ENCODE results near the gene PLXNC1. TPM values are rescaled to one million over a fixed set of nuclear protein-coding genes. Genes with fewer than 3 reads are reported as not detected.

PLXNC1 gene
- polyA plus RNA-seq, 1 of the 3 experiments (the other 2 are of a cell fraction), result 0.23 TPM

DNA sequence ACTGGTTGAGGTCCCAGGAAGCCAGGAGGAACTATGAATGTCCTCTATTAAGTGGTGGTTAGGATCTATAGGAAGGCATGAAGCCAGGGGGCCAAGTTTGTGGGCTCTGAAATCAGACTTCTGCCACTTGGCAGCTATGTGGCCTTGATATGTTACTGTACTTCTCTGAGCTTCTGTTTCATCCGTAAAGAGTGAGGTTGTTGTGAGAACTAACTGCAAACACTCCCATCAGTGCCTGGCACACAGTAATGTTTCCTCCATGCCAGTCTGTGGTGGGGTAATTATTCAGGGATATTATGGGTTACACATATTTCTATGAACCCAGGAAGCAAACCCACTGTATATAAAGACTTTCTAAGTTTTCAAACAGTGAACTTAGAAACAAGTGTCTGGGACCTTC lies 57.4 kb downstream of the PLXNC1 start (continued):
- TF ChIP-seq RFX5 (IDR thresholded peaks at IDR 0.05; ENCODE audit: low read length) (no peak), GABPA (IDR thresholded peaks at IDR 0.05; ENCODE audit: low read depth) (no peak), TCF12 (IDR thresholded peaks at IDR 0.05) (no peak), CHD2 (IDR thresholded peaks at IDR 0.05; ENCODE audit: low read length, partially characterized antibody) (no peak)

DNA sequence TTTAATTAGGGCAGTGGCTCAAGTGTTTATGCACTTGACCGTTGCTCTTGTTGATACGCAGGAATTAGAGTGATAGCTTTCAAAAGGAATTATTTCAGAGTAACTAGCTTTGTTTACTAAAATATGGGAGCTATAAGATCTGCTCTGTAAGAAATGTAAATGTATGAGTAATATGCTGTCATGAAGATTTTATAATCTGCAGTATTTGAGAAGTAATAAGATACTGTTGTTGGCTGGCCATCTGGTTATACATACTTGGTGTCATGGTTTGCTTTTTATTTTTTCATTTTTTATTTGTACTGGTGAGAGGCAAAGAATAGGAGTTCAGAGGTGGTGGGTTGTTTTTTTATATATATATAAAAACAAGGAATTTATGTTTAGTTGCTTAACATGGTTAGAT lies 58.5 kb downstream of the PLXNC1 start:
- H2AFZ ChIP-seq (ENCODE audit: low read depth), result no peak overlapping the region
- H3K79me2 ChIP-seq (ENCODE audit: insufficient read depth), result no peaks in the 10 kb centered on the region
- no peaks in the 10 kb centered on the region for H3K27me3 ChIP-seq (ENCODE audit: insufficient read depth)
- 73% methylated on average over 2 of the region's 2 CpGs for WGBS (ENCODE audit: low lambda C conversion rate)
- no peaks in the 10 kb centered on the region for H3K36me3 ChIP-seq (replicated peaks in 1 of 2; ENCODE audit: control insufficient read depth in 1 of 2, insufficient read depth in 2 of 2, low read length in 1 of 2)
- CTCF ChIA-PET, result no interaction called here
- TF ChIP-seq YY1 (IDR thresholded peaks at IDR 0.05; ENCODE audit: low read depth) (no peak), TCF12 (IDR thresholded peaks at IDR 0.05) (no peak), MXI1 (IDR thresholded peaks at IDR 0.05; ENCODE audit: low read depth, low read length) (no peak), ELF1 (IDR thresholded peaks at IDR 0.05) (no peak), FOXJ3 (CRISPR knock-in tag; IDR thresholded peaks at IDR 0.05) (no peak), GATA2 (CRISPR knock-in tag; IDR thresholded peaks at IDR 0.05) (no peak), POLR2AphosphoS5 (IDR thresholded peaks at IDR 0.05; ENCODE audit: low read depth, low read length) (no peak), NFIC (IDR thresholded peaks at IDR 0.05; ENCODE audit: borderline replicate concordance) (no peak), JUND (IDR thresholded peaks at IDR 0.05) (no peak), EP300 (IDR thresholded peaks at IDR 0.05; ENCODE audit: borderline replicate concordance in 1 of 2, low read depth in 1 of 2, low read length in 1 of 2) (no peak), NRF1 (IDR thresholded peaks at IDR 0.05; ENCODE audit: low read depth, low read length) (no peak), SMC3 (IDR thresholded peaks at IDR 0.05; ENCODE audit: low read depth, low read length) (no peak), GABPA (IDR thresholded peaks at IDR 0.05; ENCODE audit: low read depth) (no peak), CHD2 (IDR thresholded peaks at IDR 0.05; ENCODE audit: low read length, partially characterized antibody) (no peak)
- TF ChIP-seq, protein P1, sequence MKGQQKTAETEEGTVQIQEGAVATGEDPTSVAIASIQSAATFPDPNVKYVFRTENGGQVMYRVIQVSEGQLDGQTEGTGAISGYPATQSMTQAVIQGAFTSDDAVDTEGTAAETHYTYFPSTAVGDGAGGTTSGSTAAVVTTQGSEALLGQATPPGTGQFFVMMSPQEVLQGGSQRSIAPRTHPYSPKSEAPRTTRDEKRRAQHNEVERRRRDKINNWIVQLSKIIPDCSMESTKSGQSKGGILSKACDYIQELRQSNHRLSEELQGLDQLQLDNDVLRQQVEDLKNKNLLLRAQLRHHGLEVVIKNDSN (IDR thresholded peaks at IDR 0.05; ENCODE audit: borderline replicate concordance, low read depth), result no peak
- TF ChIP-seq, protein P2, sequence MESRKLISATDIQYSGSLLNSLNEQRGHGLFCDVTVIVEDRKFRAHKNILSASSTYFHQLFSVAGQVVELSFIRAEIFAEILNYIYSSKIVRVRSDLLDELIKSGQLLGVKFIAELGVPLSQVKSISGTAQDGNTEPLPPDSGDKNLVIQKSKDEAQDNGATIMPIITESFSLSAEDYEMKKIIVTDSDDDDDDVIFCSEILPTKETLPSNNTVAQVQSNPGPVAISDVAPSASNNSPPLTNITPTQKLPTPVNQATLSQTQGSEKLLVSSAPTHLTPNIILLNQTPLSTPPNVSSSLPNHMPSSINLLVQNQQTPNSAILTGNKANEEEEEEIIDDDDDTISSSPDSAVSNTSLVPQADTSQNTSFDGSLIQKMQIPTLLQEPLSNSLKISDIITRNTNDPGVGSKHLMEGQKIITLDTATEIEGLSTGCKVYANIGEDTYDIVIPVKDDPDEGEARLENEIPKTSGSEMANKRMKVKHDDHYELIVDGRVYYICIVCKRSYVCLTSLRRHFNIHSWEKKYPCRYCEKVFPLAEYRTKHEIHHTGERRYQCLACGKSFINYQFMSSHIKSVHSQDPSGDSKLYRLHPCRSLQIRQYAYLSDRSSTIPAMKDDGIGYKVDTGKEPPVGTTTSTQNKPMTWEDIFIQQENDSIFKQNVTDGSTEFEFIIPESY (IDR thresholded peaks at IDR 0.05; ENCODE audit: borderline replicate concordance, low read depth), result no peak
- TF ChIP-seq, protein P3, sequence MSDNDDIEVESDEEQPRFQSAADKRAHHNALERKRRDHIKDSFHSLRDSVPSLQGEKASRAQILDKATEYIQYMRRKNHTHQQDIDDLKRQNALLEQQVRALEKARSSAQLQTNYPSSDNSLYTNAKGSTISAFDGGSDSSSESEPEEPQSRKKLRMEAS (IDR thresholded peaks at IDR 0.05; ENCODE audit: low read depth), result no peak
- TF ChIP-seq, protein P4, sequence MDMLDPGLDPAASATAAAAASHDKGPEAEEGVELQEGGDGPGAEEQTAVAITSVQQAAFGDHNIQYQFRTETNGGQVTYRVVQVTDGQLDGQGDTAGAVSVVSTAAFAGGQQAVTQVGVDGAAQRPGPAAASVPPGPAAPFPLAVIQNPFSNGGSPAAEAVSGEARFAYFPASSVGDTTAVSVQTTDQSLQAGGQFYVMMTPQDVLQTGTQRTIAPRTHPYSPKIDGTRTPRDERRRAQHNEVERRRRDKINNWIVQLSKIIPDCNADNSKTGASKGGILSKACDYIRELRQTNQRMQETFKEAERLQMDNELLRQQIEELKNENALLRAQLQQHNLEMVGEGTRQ (IDR thresholded peaks at IDR 0.05; ENCODE audit: borderline replicate concordance, low read depth, low read length), result no peak
- H4K20me1 ChIP-seq (ENCODE audit: insufficient read depth), result no peaks in the 10 kb centered on the region
- H3K9ac ChIP-seq, result no peak overlapping the region
- no peaks in the 10 kb centered on the region for H3K9me2 ChIP-seq
- H3K27ac ChIP-seq (ENCODE audit: low read depth in 2 of 2, low read length in 1 of 2), result no peak overlapping the region
- H3K4me3 ChIP-seq (ENCODE audit: low read depth in 2 of 2, low read length in 1 of 2), result no peak overlapping the region
- H3F3A ChIP-seq (replicated peaks; ENCODE audit: insufficient read depth), result no peaks in the 10 kb centered on the region
- H3K4me1 ChIP-seq (ENCODE audit: control insufficient read depth in 1 of 2, insufficient read depth in 2 of 2, low read depth in 1 of 2, low read length in 1 of 2), result peaks cover 0 to 12% of the 10 kb centered on the region in 2 experiments; a peak in 3 of 4 replicates
- POLR2A ChIA-PET, result no interaction called here
- no peak for DNase-seq
- no peaks in the 10 kb centered on the region for H3K9me3 ChIP-seq
- H3K4me2 ChIP-seq, result no peak overlapping the region

Measured in SK-N-SH (cell line).